H9 (cell line): ENCODE measurements around the gene ZMYND8. TPM values are rescaled to one million over a fixed set of nuclear protein-coding genes. Genes with fewer than 3 reads are reported as not detected.
A peak's percentile ranks its signal among the peaks of the same experiment; 100 is the strongest.

ENCODE experiments used
- DNase-seq: peaks from one replicate; pipeline ENCODE4 v3.0.0-alpha.2; 2017
- H2AFZ ChIP-seq: one replicate; pipeline ENCODE4 v1.6.1; 2013; ENCODE audit warnings: mild to moderate bottlenecking, low read length, control low read depth, moderate library complexity
- H2AK5ac ChIP-seq: 2 replicates; pipeline ENCODE4 v1.6.1; 2013; ENCODE audit warnings: low read length, control low read depth, mixed read lengths; ENCODE audit not compliant: insufficient read length
- H2BK120ac ChIP-seq: one replicate; pipeline ENCODE4 v1.6.1; 2013; ENCODE audit warnings: low read depth, mild to moderate bottlenecking, low read length, control low read depth, inconsistent platforms; ENCODE audit not compliant: poor library complexity, severe bottlenecking
- H2BK12ac ChIP-seq: 2 replicates; pipeline ENCODE4 v1.6.1; 2013; ENCODE audit warnings: low read length, control low read depth, mixed read lengths, low read depth; ENCODE audit not compliant: insufficient read length
- H2BK15ac ChIP-seq: 2 replicates; pipeline ENCODE4 v1.6.1; 2013; ENCODE audit warnings: low read depth, low read length, control low read depth
- H2BK20ac ChIP-seq: one replicate; pipeline ENCODE4 v1.6.1; 2013; ENCODE audit warnings: low read depth, mild to moderate bottlenecking, low read length, control low read depth, inconsistent platforms; ENCODE audit not compliant: poor library complexity, severe bottlenecking
- H2BK5ac ChIP-seq: 2 replicates; pipeline ENCODE4 v1.6.1; 2013; ENCODE audit warnings: low read length, control low read depth, mixed read lengths; ENCODE audit not compliant: insufficient read length
- H3K14ac ChIP-seq: 2 replicates; pipeline ENCODE4 v1.6.1; 2013; ENCODE audit warnings: low read length, control low read depth; ENCODE audit not compliant: insufficient read depth
- H3K18ac ChIP-seq: 2 replicates; pipeline ENCODE4 v1.6.1; 2013; ENCODE audit warnings: low read depth, mild to moderate bottlenecking, mixed read lengths, low read length, control low read depth; ENCODE audit not compliant: insufficient read length
- H3K23ac ChIP-seq: 2 replicates; pipeline ENCODE4 v1.6.1; 2013; ENCODE audit warnings: low read length, control low read depth, mixed read lengths, low read depth; ENCODE audit not compliant: insufficient read length
- H3K23me2 ChIP-seq: 2 replicates; pipeline ENCODE4 v1.6.1; 2013; ENCODE audit warnings: low read depth, mild to moderate bottlenecking, mixed read lengths, low read length, control low read depth; ENCODE audit not compliant: insufficient read length, poor library complexity, severe bottlenecking
- H3K27ac ChIP-seq: 2 replicates; pipeline ENCODE4 v1.5.1; 2013; ENCODE audit warnings: low read length, control low read depth, mixed read lengths, low read depth; ENCODE audit not compliant: insufficient read length
- H3K27me3 ChIP-seq: 2 replicates; pipeline ENCODE4 v1.6.1; 2013; ENCODE audit warnings: low read length, control low read depth, inconsistent platforms; ENCODE audit not compliant: insufficient read depth
- H3K4ac ChIP-seq: 2 replicates; pipeline ENCODE4 v1.6.1; 2013; ENCODE audit warnings: low read depth, mild to moderate bottlenecking, control low read depth, inconsistent platforms, low read length, moderate library complexity
- H3K4me1 ChIP-seq: 2 replicates; pipeline ENCODE4 v1.6.1; 2013; ENCODE audit warnings: low read length, control low read depth, inconsistent platforms; ENCODE audit not compliant: insufficient read depth
- H3K4me2 ChIP-seq: 2 replicates; pipeline ENCODE4 v1.6.1; 2013; ENCODE audit warnings: low read length, control low read depth, mixed read lengths; ENCODE audit not compliant: insufficient read length, insufficient read depth
- H3K56ac ChIP-seq: 2 replicates; pipeline ENCODE4 v1.6.1; 2013; ENCODE audit warnings: low read depth, mild to moderate bottlenecking, mixed read lengths, low read length, control low read depth; ENCODE audit not compliant: insufficient read length
- H3K79me1 ChIP-seq: 2 replicates; pipeline ENCODE4 v1.6.1; 2013; ENCODE audit warnings: low read depth, mild to moderate bottlenecking, moderate library complexity, low read length, control low read depth, inconsistent platforms; ENCODE audit not compliant: insufficient read depth, poor library complexity, severe bottlenecking
- H3K79me2 ChIP-seq: 2 replicates; pipeline ENCODE4 v1.6.1; 2013; ENCODE audit warnings: low read length, control low read depth, inconsistent platforms; ENCODE audit not compliant: insufficient read depth
- H3K9ac ChIP-seq: 2 replicates; pipeline ENCODE4 v1.6.1; 2013; ENCODE audit warnings: low read length, control low read depth, mixed read lengths; ENCODE audit not compliant: insufficient read length; ENCODE audit errors: extremely low read depth
- H3K9me3 ChIP-seq: one replicate; pipeline ENCODE4 v1.6.1; 2013; ENCODE audit warnings: low read depth, low read length, inconsistent platforms; ENCODE audit not compliant: control insufficient read depth
- H3T11ph ChIP-seq: one replicate; pipeline ENCODE4 v1.6.1; 2013; ENCODE audit warnings: mild to moderate bottlenecking, low read length, control low read depth, inconsistent platforms
- H4K20me1 ChIP-seq: one replicate; pipeline ENCODE4 v1.6.1; 2013; ENCODE audit not compliant: control insufficient read depth, insufficient read length, insufficient read depth
- H4K5ac ChIP-seq: 2 replicates; pipeline ENCODE4 v1.6.1; 2013; ENCODE audit warnings: low read depth, mild to moderate bottlenecking, mixed read lengths, low read length, control low read depth; ENCODE audit not compliant: insufficient read length
- H4K8ac ChIP-seq: replicated peaks from 2 replicates; pipeline ENCODE4 v1.6.1; 2013; ENCODE audit warnings: low read length, control low read depth, mixed read lengths, low read depth; ENCODE audit not compliant: insufficient read length
- H4K91ac ChIP-seq: 2 replicates; pipeline ENCODE4 v1.6.1; 2013; ENCODE audit warnings: low read depth, mild to moderate bottlenecking, moderate library complexity, mixed read lengths, low read length, control low read depth; ENCODE audit not compliant: insufficient read length
- H3K27ac Mint-ChIP-seq, 3 experiments: 2 replicates in 2 of 3; 3 replicates in 1 of 3; pipeline ENCODE4 v1.8.0; 2020 to 2021; ENCODE audit warnings: mixed read lengths in 3 of 3, mild to moderate bottlenecking in 1 of 3, moderate library complexity in 1 of 3
- H3K27me3 Mint-ChIP-seq: 2 replicates; pipeline ENCODE4 v1.8.0; 2021; ENCODE audit warnings: low read depth, mild to moderate bottlenecking, moderate library complexity, mixed read lengths
- H3K36me3 Mint-ChIP-seq, 3 experiments: 2 replicates in 2 of 3; 3 replicates in 1 of 3; pipeline ENCODE4 v1.8.0; 2020 to 2021; ENCODE audit warnings: low read depth in 3 of 3, mixed read lengths in 3 of 3; ENCODE audit not compliant: insufficient read depth in 1 of 3
- H3K4me1 Mint-ChIP-seq, 2 experiments: 2 replicates each; pipeline ENCODE4 v1.8.0; 2020; ENCODE audit warnings: mixed read lengths in 2 of 2
- H3K4me3 Mint-ChIP-seq, 2 experiments: 2 replicates in 1 of 2; 3 replicates in 1 of 2; pipeline ENCODE4 v1.8.0; 2020 to 2021; ENCODE audit warnings: mild to moderate bottlenecking in 2 of 2, mixed read lengths in 2 of 2, moderate library complexity in 1 of 2
- H3K9me3 Mint-ChIP-seq, 2 experiments: 2 replicates in 1 of 2; 3 replicates in 1 of 2; pipeline ENCODE4 v1.8.0; 2020; ENCODE audit warnings: mild to moderate bottlenecking in 2 of 2, mixed read lengths in 2 of 2, moderate library complexity in 1 of 2
- WGBS: extraction: QIAGEN DNeasy Blood & Tissue Kit; methylation state at CpG from one replicate; pipeline ENCODE4 v1.1.7; 2013; ENCODE audit warnings: missing lambda C conversion rate, low lambda C conversion rate, mixed read lengths; ENCODE audit not compliant: insufficient read length; ENCODE audit errors: extremely low coverage; 5-methylcytosine and 5-hydroxymethylcytosine counted together
- total RNA-seq: library from RNA; stranded (reverse); gene quantifications from 2 replicates; pipeline ENCODE4 v1.2.1, GENCODE V29; 2021
- TF ChIP-seq, protein P1 (sequence below): fragments of 200-600 bp; sonication (generic); conservative IDR thresholded peaks from 3 replicates; pipeline ENCODE4 v1.8.0; 2021; ENCODE audit warnings: antibody characterized with exemption, mild to moderate bottlenecking

Gene ZMYND8
- total RNA-seq, 1 experiment from 2014 or later, result 158 TPM

DNA sequence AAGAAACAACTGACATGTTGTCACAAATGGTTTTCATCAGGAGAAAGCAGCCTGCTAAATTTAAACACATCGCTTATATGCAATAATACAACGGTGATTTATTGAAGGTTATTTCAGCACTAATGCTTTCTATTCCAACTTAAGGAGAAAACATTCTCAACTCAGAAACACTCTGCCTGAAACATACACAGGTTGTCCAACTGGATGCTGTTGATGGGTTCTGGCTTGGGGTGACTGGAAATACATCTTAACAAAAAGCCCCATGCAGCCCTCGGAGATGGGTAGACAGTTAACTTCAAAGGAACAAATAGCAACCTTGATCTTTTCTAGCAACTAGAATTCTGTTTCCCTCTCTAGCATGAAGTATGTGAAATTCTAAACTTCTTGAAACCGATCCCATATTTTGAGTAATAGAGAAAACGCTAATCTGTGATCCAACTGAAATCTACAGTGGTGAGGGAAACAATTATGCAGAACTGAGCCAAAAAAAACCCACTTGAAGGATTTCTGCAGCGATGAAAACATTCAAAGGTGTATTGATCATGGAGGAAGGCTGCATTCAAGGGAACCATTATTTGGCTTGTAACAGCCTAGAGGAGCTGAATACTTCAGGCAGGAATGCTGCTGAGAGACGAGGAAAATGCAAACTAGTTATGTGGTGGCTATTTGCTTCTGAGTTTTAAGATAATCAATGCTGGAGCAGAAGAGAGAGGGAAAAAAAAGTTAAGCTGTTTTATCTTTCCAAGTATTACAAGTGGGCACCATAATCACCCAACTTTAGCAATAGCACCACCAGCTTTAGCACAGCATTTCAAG, 6.9 kb downstream of the ZMYND8 start:
- H3K79me1 ChIP-seq, result no peaks in the 10 kb centered on the region
- no peak overlapping the region for H2BK5ac ChIP-seq
- H3K79me2 ChIP-seq, result peaks cover 77% of the 10 kb centered on the region; the same call in 1 of the 2 replicates
- WGBS, result no CpG with 5 or more reads among the region's 7 CpGs
- no peak overlapping the region for H3K14ac ChIP-seq
- Mint-ChIP-seq H3K27ac (no peak overlapping the region), H3K4me3 (no peak overlapping the region), H3K36me3 (peaks cover 24 to 40% (median 24%) of the 10 kb centered on the region in 3 experiments; a peak in 6 of 7 replicates), H3K9me3 (no peaks in the 10 kb centered on the region), H3K27me3 (no peaks in the 10 kb centered on the region), H3K4me1 (peaks cover 5 to 11% of the 10 kb centered on the region in 2 experiments)
- peak overlapping the region; percentile 23 for H3K4me2 ChIP-seq
- no peak overlapping the region for H4K91ac ChIP-seq
- no peak overlapping the region for H3K4ac ChIP-seq
- H3K9ac ChIP-seq, result no peak overlapping the region
- no peak overlapping the region for H2BK20ac ChIP-seq
- H2BK120ac ChIP-seq, result no peak overlapping the region
- no peaks in the 10 kb centered on the region for H3K23me2 ChIP-seq
- peak overlapping the region; percentile 3 for H3T11ph ChIP-seq
- no peaks in the 10 kb centered on the region for H3K27me3 ChIP-seq
- H2AK5ac ChIP-seq, result no peak overlapping the region
- H2BK12ac ChIP-seq, result no peak overlapping the region
- no peak overlapping the region for H3K56ac ChIP-seq
- H3K4me1 ChIP-seq, result peaks cover 48% of the 10 kb centered on the region
- H4K20me1 ChIP-seq, result no peaks in the 10 kb centered on the region
- peak overlapping the region; percentile 88 for H3K27ac ChIP-seq
- no peaks in the 10 kb centered on the region for H3K9me3 ChIP-seq
- no peak overlapping the region for H4K5ac ChIP-seq
- DNase-seq, result no peak
- H4K8ac ChIP-seq, result no peak overlapping the region
- no peak overlapping the region for H3K23ac ChIP-seq
- H2BK15ac ChIP-seq, result no peak overlapping the region
- H2AFZ ChIP-seq, result no peak overlapping the region
- no peak overlapping the region for H3K18ac ChIP-seq
- TF ChIP-seq, protein P1, sequence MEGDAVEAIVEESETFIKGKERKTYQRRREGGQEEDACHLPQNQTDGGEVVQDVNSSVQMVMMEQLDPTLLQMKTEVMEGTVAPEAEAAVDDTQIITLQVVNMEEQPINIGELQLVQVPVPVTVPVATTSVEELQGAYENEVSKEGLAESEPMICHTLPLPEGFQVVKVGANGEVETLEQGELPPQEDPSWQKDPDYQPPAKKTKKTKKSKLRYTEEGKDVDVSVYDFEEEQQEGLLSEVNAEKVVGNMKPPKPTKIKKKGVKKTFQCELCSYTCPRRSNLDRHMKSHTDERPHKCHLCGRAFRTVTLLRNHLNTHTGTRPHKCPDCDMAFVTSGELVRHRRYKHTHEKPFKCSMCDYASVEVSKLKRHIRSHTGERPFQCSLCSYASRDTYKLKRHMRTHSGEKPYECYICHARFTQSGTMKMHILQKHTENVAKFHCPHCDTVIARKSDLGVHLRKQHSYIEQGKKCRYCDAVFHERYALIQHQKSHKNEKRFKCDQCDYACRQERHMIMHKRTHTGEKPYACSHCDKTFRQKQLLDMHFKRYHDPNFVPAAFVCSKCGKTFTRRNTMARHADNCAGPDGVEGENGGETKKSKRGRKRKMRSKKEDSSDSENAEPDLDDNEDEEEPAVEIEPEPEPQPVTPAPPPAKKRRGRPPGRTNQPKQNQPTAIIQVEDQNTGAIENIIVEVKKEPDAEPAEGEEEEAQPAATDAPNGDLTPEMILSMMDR, result no peak
